Erythroblast (primary cell): ENCODE measurements around the gene STXBP2.

Source experiments
- GATA1 ChIP-seq: IDR thresholded peaks from 2 replicates; pipeline ENCODE4 v1.6.1; 2011; ENCODE audit warnings: low read depth, mild to moderate bottlenecking, control low read depth, low read length, moderate library complexity
- POLR2A ChIP-seq: IDR thresholded peaks from 2 replicates; pipeline ENCODE4 v1.6.1; 2011; ENCODE audit warnings: mild to moderate bottlenecking, low read length

- TF ChIP-seq POLR2A (no peak), GATA1 (no peak)
Measured at GRCh38 chr19:7689165-7689564, 52.3 kb downstream of the STXBP2 start.
